ENCODE results near the gene MYO16. TPM values are rescaled to one million over a fixed set of nuclear protein-coding genes. Genes with fewer than 3 reads are reported as not detected.

Gene MYO16
- total RNA-seq, 1 experiment from 2014 or later = not detected

GRCh38 chr13:109180905-109181425 lies 551.6 kb downstream of the MYO16 start:
- no peak for DNase-seq (ENCODE audit: low spot score)
- in situ Hi-C loops (cut with HindIII; ENCODE audit: low sequenced_read_pairs) = no loop called here

GRCh38 chr13:109182777-109183465 lies 553.5 kb downstream of the MYO16 start:
- DNase-seq (ENCODE audit: low spot score) = no peak
- in situ Hi-C loops (cut with HindIII; ENCODE audit: low sequenced_read_pairs) = no loop called here

GRCh38 chr13:109191413-109191812 lies 562.0 kb downstream of the MYO16 start:
- DNase-seq (ENCODE audit: low spot score) = no peak
- in situ Hi-C loops (cut with HindIII; ENCODE audit: low sequenced_read_pairs) = no loop called here

- in situ Hi-C loops (cut with HindIII; ENCODE audit: low sequenced_read_pairs) = no loop called here
Measured at GRCh38 chr13:109192306-109192705, 562.9 kb downstream of the MYO16 start.

GRCh38 chr13:109196948-109197347 lies 567.5 kb downstream of the MYO16 start:
- DNase-seq (ENCODE audit: low spot score) = no peak
- in situ Hi-C loops (cut with HindIII; ENCODE audit: low sequenced_read_pairs) = no loop called here

More at GRCh38 chr13:109192306-109192705, 562.9 kb downstream of the MYO16 start:
- no peak for DNase-seq (ENCODE audit: low spot score)

GRCh38 chr13:109198585-109198984 lies 569.2 kb downstream of the MYO16 start:
- in situ Hi-C loops (cut with HindIII; ENCODE audit: low sequenced_read_pairs) = no loop called here
- no peak for DNase-seq (ENCODE audit: low spot score)

- no peak for DNase-seq (ENCODE audit: low spot score)
- in situ Hi-C loops (cut with HindIII; ENCODE audit: low sequenced_read_pairs) = no loop called here
Measured at GRCh38 chr13:109199280-109199679, 569.9 kb downstream of the MYO16 start.

GRCh38 chr13:109200556-109200955 lies 571.1 kb downstream of the MYO16 start:
- no peak for DNase-seq (ENCODE audit: low spot score)
- in situ Hi-C loops (cut with HindIII; ENCODE audit: low sequenced_read_pairs) = no loop called here

GRCh38 chr13:109203587-109203986 lies 574.2 kb downstream of the MYO16 start:
- in situ Hi-C loops (cut with HindIII; ENCODE audit: low sequenced_read_pairs) = no loop called here
- DNase-seq (ENCODE audit: low spot score) = no peak

GRCh38 chr13:109204252-109204651 lies 574.8 kb downstream of the MYO16 start:
- in situ Hi-C loops (cut with HindIII; ENCODE audit: low sequenced_read_pairs) = no loop called here
- DNase-seq (ENCODE audit: low spot score) = no peak

GRCh38 chr13:109204657-109205056 lies 575.2 kb downstream of the MYO16 start:
- in situ Hi-C loops (cut with HindIII; ENCODE audit: low sequenced_read_pairs) = no loop called here
- no peak for DNase-seq (ENCODE audit: low spot score)

GRCh38 chr13:109205315-109205714 lies 575.9 kb downstream of the MYO16 start:
- DNase-seq (ENCODE audit: low spot score) = no peak
- in situ Hi-C loops (cut with HindIII; ENCODE audit: low sequenced_read_pairs) = no loop called here

GRCh38 chr13:109206616-109207015 lies 577.2 kb downstream of the MYO16 start:
- DNase-seq (ENCODE audit: low spot score) = no peak

GRCh38 chr13:109207622-109208021 lies 578.2 kb downstream of the MYO16 start:
- DNase-seq (ENCODE audit: low spot score) = no peak
- in situ Hi-C loops (cut with HindIII; ENCODE audit: low sequenced_read_pairs) = no loop called here

More at GRCh38 chr13:109206616-109207015, 577.2 kb downstream of the MYO16 start:
- in situ Hi-C loops (cut with HindIII; ENCODE audit: low sequenced_read_pairs) = no loop called here

GRCh38 chr13:109208522-109208921 lies 579.1 kb downstream of the MYO16 start:
- in situ Hi-C loops (cut with HindIII; ENCODE audit: low sequenced_read_pairs) = no loop called here

GRCh38 chr13:109209526-109209925 lies 580.1 kb downstream of the MYO16 start:
- DNase-seq (ENCODE audit: low spot score) = no peak
- in situ Hi-C loops (cut with HindIII; ENCODE audit: low sequenced_read_pairs) = no loop called here

More at GRCh38 chr13:109208522-109208921, 579.1 kb downstream of the MYO16 start:
- no peak for DNase-seq (ENCODE audit: low spot score)

GRCh38 chr13:109211616-109212015 lies 582.2 kb downstream of the MYO16 start:
- DNase-seq (ENCODE audit: low spot score) = no peak

GRCh38 chr13:109212650-109213049 lies 583.2 kb downstream of the MYO16 start:
- in situ Hi-C loops (cut with HindIII; ENCODE audit: low sequenced_read_pairs) = no loop called here
- DNase-seq (ENCODE audit: low spot score) = no peak

More at GRCh38 chr13:109211616-109212015, 582.2 kb downstream of the MYO16 start:
- in situ Hi-C loops (cut with HindIII; ENCODE audit: low sequenced_read_pairs) = no loop called here

GRCh38 chr13:109213714-109214113 lies 584.3 kb downstream of the MYO16 start:
- no peak for DNase-seq (ENCODE audit: low spot score)
- in situ Hi-C loops (cut with HindIII; ENCODE audit: low sequenced_read_pairs) = no loop called here

GRCh38 chr13:109214393-109214792 lies 585.0 kb downstream of the MYO16 start:
- DNase-seq (ENCODE audit: low spot score) = no peak
- in situ Hi-C loops (cut with HindIII; ENCODE audit: low sequenced_read_pairs) = no loop called here

- in situ Hi-C loops (cut with HindIII; ENCODE audit: low sequenced_read_pairs) = no loop called here
- no peak for DNase-seq (ENCODE audit: low spot score)
Measured at GRCh38 chr13:109215377-109215776, 586.0 kb downstream of the MYO16 start.
